Measurements from ENCODE around the gene DGKE. TPM values are rescaled to one million over a fixed set of nuclear protein-coding genes. Genes with fewer than 3 reads are reported as not detected.

The DGKE gene
- total RNA-seq, 1 experiment from 2014 or later: 10.0 TPM

GRCh38 chr17:56918916-56919315 is 85.0 kb downstream of the DGKE start:
- no peak for DNase-seq
- Mint-ChIP-seq H3K9me3 (ENCODE audit: low read depth, unreplicated experiment) (peaks cover 10% of the 10 kb centered on the region), H3K27ac (ENCODE audit: unreplicated experiment) (no peak overlapping the region), H3K36me3 (ENCODE audit: insufficient read depth, unreplicated experiment) (peaks cover 28% of the 10 kb centered on the region), H3K27me3 (ENCODE audit: unreplicated experiment) (no peaks in the 10 kb centered on the region), H3K4me1 (ENCODE audit: low read depth, unreplicated experiment) (peaks cover 21% of the 10 kb centered on the region), H3K4me3 (ENCODE audit: low read depth, unreplicated experiment) (no peak overlapping the region)
- no TSS peak for BruUV-seq (replicated peaks)
- no peak for TF ChIP-seq CTCF (IDR thresholded peaks at IDR 0.05; ENCODE audit: unreplicated experiment)
- intact Hi-C loops (cut with micrococcal nuclease; ENCODE audit: unreplicated experiment): no loop called here
- CTCF ChIA-PET: no interaction called here

Other genes with a start within 250 kb of the DGKE start
- 0.73 TPM in 1 of 2 replicates, not detected in the other for gene NOG, start 240.5 kb upstream of the DGKE start, total RNA-seq (2022)
- 4.6 and 5.9 TPM in 2 replicates for gene C17orf67, start 231 bp upstream of the DGKE start, total RNA-seq (2022)
- gene TRIM25, start 79.9 kb downstream of the DGKE start, total RNA-seq (2022): 107 and 144 TPM in 2 replicates
- 13.4 and 13.5 TPM in 2 replicates for gene COIL, start 126.9 kb downstream of the DGKE start, total RNA-seq (2022)
- gene SCPEP1, start 144.0 kb downstream of the DGKE start, total RNA-seq (2022): 17.6 and 20.2 TPM in 2 replicates